HepG2 (cell line): ENCODE measurements around the gene GRM5.

ENCODE experiments used
- POLR2A ChIP-seq, 2 experiments: IDR thresholded peaks; 2 replicates each; pipeline ENCODE4 v1.6.1; 2011; ENCODE audit warnings: low read depth in 2 of 2, low read length in 2 of 2, mild to moderate bottlenecking in 1 of 2, moderate library complexity in 1 of 2; ENCODE audit not compliant: insufficient read depth in 1 of 2
- SMC3 ChIP-seq: IDR thresholded peaks from 2 replicates; pipeline ENCODE4 v1.6.1; 2011; ENCODE audit warnings: low read length, improper control_type of control experiment
- TBX2 ChIP-seq: sonication (generic); formaldehyde crosslinking; IDR thresholded peaks from 2 replicates; pipeline ENCODE4 v1.5.0; 2020; ENCODE audit warnings: missing genetic modification reagents, mild to moderate bottlenecking, borderline replicate concordance
- ZNF121 ChIP-seq: sonication (generic); formaldehyde crosslinking; IDR thresholded peaks from 2 replicates; pipeline ENCODE4 v1.5.0; 2020; ENCODE audit warnings: mild to moderate bottlenecking, missing genetic modification reagents

DNA sequence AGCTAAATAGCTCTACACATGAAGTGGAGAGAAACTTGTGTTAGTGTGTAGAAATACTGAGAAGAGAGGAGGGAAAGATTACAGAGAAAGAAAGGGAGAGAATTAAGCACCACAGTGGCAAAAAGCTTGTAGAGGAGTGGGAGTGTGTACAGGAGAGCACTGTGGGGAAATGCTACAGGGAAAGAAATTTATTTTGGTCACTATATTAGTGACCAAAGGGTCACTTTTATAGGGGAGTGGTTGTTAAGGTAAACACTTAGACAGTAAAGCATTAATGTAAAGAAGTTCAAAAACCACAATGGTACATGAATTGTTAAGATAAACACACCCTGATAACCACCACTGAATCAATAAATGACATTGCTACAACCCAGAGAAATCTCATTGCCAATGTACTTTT, 421.1 kb downstream of the GRM5 start:
- no peak for TF ChIP-seq TBX2 (CRISPR knock-in tag)
- TF ChIP-seq ZNF121 (CRISPR knock-in tag): no peak
- no peak for TF ChIP-seq POLR2A (IDR thresholded peaks at IDR 0.05; ENCODE audit: insufficient read depth in 1 of 2, low read depth in 2 of 2, low read length in 2 of 2)
- no peak for TF ChIP-seq SMC3
